22Rv1 (cell line): ENCODE data around the gene TRPV5.

Experiments
- H3K27ac ChIP-seq: fragments of 450-650 bp; 2 replicates; pipeline ENCODE4 v1.5.1; 2017
- CTCF ChIP-seq: fragments of 450-650 bp; IDR thresholded peaks from 2 replicates; pipeline ENCODE4 v1.5.1; 2017; ENCODE audit warnings: mild to moderate bottlenecking
- ZFX ChIP-seq: fragments of 450-650 bp; IDR thresholded peaks from 2 replicates; pipeline ENCODE4 v1.6.1; 2017; ENCODE audit warnings: antibody characterized with exemption, borderline replicate concordance

Gene TRPV5

GRCh38 chr7:142910031-142910433 is 23.5 kb downstream of the TRPV5 start:
- TF ChIP-seq CTCF (no peak), ZFX (no peak)
- H3K27ac ChIP-seq: no peak overlapping the region

GRCh38 chr7:142908921-142909890 is 24.3 kb downstream of the TRPV5 start:
- H3K27ac ChIP-seq: no peak overlapping the region
- TF ChIP-seq CTCF (peak; percentile 66), ZFX (no peak)

- TF ChIP-seq ZFX (no peak), CTCF (no peak)
Measured at GRCh38 chr7:142908290-142908689, 25.3 kb downstream of the TRPV5 start.

GRCh38 chr7:142906643-142907042 is 26.9 kb downstream of the TRPV5 start:
- no peak for TF ChIP-seq CTCF
- TF ChIP-seq ZFX: no peak
- no peak overlapping the region for H3K27ac ChIP-seq

More at GRCh38 chr7:142908290-142908689, 25.3 kb downstream of the TRPV5 start:
- no peak overlapping the region for H3K27ac ChIP-seq

GRCh38 chr7:142905759-142906158 is 27.8 kb downstream of the TRPV5 start:
- H3K27ac ChIP-seq: no peak overlapping the region
- no peak for TF ChIP-seq CTCF
- no peak for TF ChIP-seq ZFX

- H3K27ac ChIP-seq: no peak overlapping the region
- TF ChIP-seq ZFX: no peak
- TF ChIP-seq CTCF: no peak
Measured at GRCh38 chr7:142904128-142904527, 29.4 kb downstream of the TRPV5 start.
